ENCODE measurements around the gene TSPAN4.

The TSPAN4 gene

GRCh38 chr11:883527-883926, 40.9 kb downstream of the TSPAN4 start:
- DNase-seq (ENCODE audit: low spot score) (no peak), FAIRE-seq (no peak)

- FAIRE-seq (no peak), DNase-seq (ENCODE audit: low spot score) (no peak)
Observed at GRCh38 chr11:884578-885070, 42.0 kb downstream of the TSPAN4 start.

- FAIRE-seq (no peak), DNase-seq (ENCODE audit: low spot score) (no peak)
Observed at GRCh38 chr11:886568-886967, 43.9 kb downstream of the TSPAN4 start.

GRCh38 chr11:887589-887988, 44.9 kb downstream of the TSPAN4 start:
- FAIRE-seq (no peak), DNase-seq (ENCODE audit: low spot score) (no peak)

GRCh38 chr11:888310-889212, 45.9 kb downstream of the TSPAN4 start:
- no peak for DNase-seq (ENCODE audit: low spot score)
- FAIRE-seq, result no peak

- FAIRE-seq (no peak), DNase-seq (ENCODE audit: low spot score) (no peak)
Observed at GRCh38 chr11:889257-889656, 46.6 kb downstream of the TSPAN4 start.

GRCh38 chr11:889687-890475, 47.2 kb downstream of the TSPAN4 start:
- DNase-seq (ENCODE audit: low spot score) (no peak), FAIRE-seq (no peak)

- FAIRE-seq (no peak), DNase-seq (ENCODE audit: low spot score) (no peak)
Observed at GRCh38 chr11:890794-891540, 48.3 kb downstream of the TSPAN4 start.

GRCh38 chr11:893008-893654, 50.5 kb downstream of the TSPAN4 start:
- no peak for FAIRE-seq
- no peak for DNase-seq (ENCODE audit: low spot score)

- DNase-seq (ENCODE audit: low spot score), result no peak
- FAIRE-seq, result no peak
Observed at GRCh38 chr11:894575-895201, 52.0 kb downstream of the TSPAN4 start.

- DNase-seq (ENCODE audit: low spot score) (no peak), FAIRE-seq (no peak)
Observed at GRCh38 chr11:895331-896110, 52.9 kb downstream of the TSPAN4 start.

- FAIRE-seq (no peak), DNase-seq (ENCODE audit: low spot score) (no peak)
Observed at GRCh38 chr11:897253-898142, 54.8 kb downstream of the TSPAN4 start.

GRCh38 chr11:898143-898511, 55.5 kb downstream of the TSPAN4 start:
- peak; percentile 7 for DNase-seq (ENCODE audit: low spot score)
- no peak for FAIRE-seq

- no peak for DNase-seq (ENCODE audit: low spot score)
- no peak for FAIRE-seq
Observed at GRCh38 chr11:898540-899190, 56.0 kb downstream of the TSPAN4 start.

GRCh38 chr11:899724-900123, 57.1 kb downstream of the TSPAN4 start:
- FAIRE-seq, result no peak

GRCh38 chr11:900545-900944, 57.9 kb downstream of the TSPAN4 start:
- FAIRE-seq (no peak), DNase-seq (ENCODE audit: low spot score) (no peak)

More at GRCh38 chr11:899724-900123, 57.1 kb downstream of the TSPAN4 start:
- DNase-seq (ENCODE audit: low spot score), result no peak

GRCh38 chr11:901452-902061, 58.9 kb downstream of the TSPAN4 start:
- DNase-seq (ENCODE audit: low spot score), result no peak

GRCh38 chr11:904380-904779, 61.7 kb downstream of the TSPAN4 start:
- DNase-seq (ENCODE audit: low spot score) (no peak), FAIRE-seq (no peak)

More at GRCh38 chr11:901452-902061, 58.9 kb downstream of the TSPAN4 start:
- no peak for FAIRE-seq

Data from RCC 7860 (cell line).